Kidney epithelial cell (primary cell): Measurements from ENCODE around the gene DLG2. TPM values are rescaled to one million over a fixed set of nuclear protein-coding genes. Genes with fewer than 3 reads are reported as not detected.

Source experiments
- DNase-seq: peaks from one replicate; pipeline ENCODE4 v3.0.0-alpha.2; 2010; ENCODE audit warnings: low read depth
- H3K27me3 ChIP-seq: 2 replicates; pipeline ENCODE4 v1.6.0; 2011; ENCODE audit warnings: low read length; ENCODE audit not compliant: control insufficient read depth, insufficient read depth
- H3K36me3 ChIP-seq: 2 replicates; pipeline ENCODE4 v1.5.1; 2011; ENCODE audit warnings: low read length; ENCODE audit not compliant: control insufficient read depth, insufficient read depth
- H3K4me3 ChIP-seq: 2 replicates; pipeline ENCODE4 v1.5.1; 2011; ENCODE audit warnings: low read depth, mild to moderate bottlenecking, control low read depth, low read length
- CTCF ChIP-seq: IDR thresholded peaks from 2 replicates; pipeline ENCODE4 v1.5.1; 2011; ENCODE audit warnings: mild to moderate bottlenecking, moderate library complexity, low read length, control low read depth, inconsistent platforms; ENCODE audit not compliant: insufficient read depth, poor library complexity, severe bottlenecking
- total RNA-seq: library from RNA; depleted of rRNA; stranded (reverse); fragments of >200 nt; gene quantifications from 2 replicates; pipeline ENCODE4 v1.2.3, GENCODE V29; 2015

The DLG2 gene
- total RNA-seq, 1 donor from 2014 or later = 0.75 TPM

GRCh38 chr11:85531191-85531897 is 95.8 kb downstream of the DLG2 start:
- TF ChIP-seq CTCF = no peak
- Histone ChIP-seq H3K36me3 (no peaks in the 10 kb centered on the region), H3K4me3 (no peak overlapping the region), H3K27me3 (no peaks in the 10 kb centered on the region)
- no peak for DNase-seq

GRCh38 chr11:85530634-85531033 is 96.5 kb downstream of the DLG2 start:
- H3K4me3 ChIP-seq = no peak overlapping the region

GRCh38 chr11:85526564-85526963 is 100.6 kb downstream of the DLG2 start:
- DNase-seq = no peak
- H3K4me3 ChIP-seq = no peak overlapping the region
- H3K27me3 ChIP-seq = no peaks in the 10 kb centered on the region
- H3K36me3 ChIP-seq = no peaks in the 10 kb centered on the region
- TF ChIP-seq CTCF = no peak

More at GRCh38 chr11:85530634-85531033, 96.5 kb downstream of the DLG2 start:
- TF ChIP-seq CTCF = no peak
- no peak for DNase-seq
- no peaks in the 10 kb centered on the region for H3K36me3 ChIP-seq
- H3K27me3 ChIP-seq = no peaks in the 10 kb centered on the region

GRCh38 chr11:85525686-85526085 is 101.5 kb downstream of the DLG2 start:
- TF ChIP-seq CTCF = no peak
- Histone ChIP-seq H3K36me3 (no peaks in the 10 kb centered on the region), H3K4me3 (no peak overlapping the region), H3K27me3 (no peaks in the 10 kb centered on the region)
- no peak for DNase-seq

GRCh38 chr11:85517272-85517671 is 109.9 kb downstream of the DLG2 start:
- Histone ChIP-seq H3K36me3 (no peaks in the 10 kb centered on the region), H3K27me3 (no peaks in the 10 kb centered on the region), H3K4me3 (no peak overlapping the region)
- TF ChIP-seq CTCF = no peak
- DNase-seq = no peak

GRCh38 chr11:85495918-85496317 is 131.2 kb downstream of the DLG2 start:
- Histone ChIP-seq H3K27me3 (no peaks in the 10 kb centered on the region), H3K36me3 (no peaks in the 10 kb centered on the region), H3K4me3 (no peak overlapping the region)
- no peak for TF ChIP-seq CTCF
- DNase-seq = no peak
